A673 (cell line): ENCODE data around the gene RAB1B. TPM values are rescaled to one million over a fixed set of nuclear protein-coding genes. Genes with fewer than 3 reads are reported as not detected.
A peak's percentile ranks its signal among the peaks of the same experiment; 100 is the strongest.

Experiments
- BruUV-seq: library from RNA; stranded (reverse); fragments of 400-500 nt; replicated peaks from 2 replicates; lab custom pipeline; 2021; lab: Mats Ljungman, UMichigan
- CTCF ChIA-PET: fragments of 300-600 bp; sonication (Branson Sonifier 250); formaldehyde crosslinking; loops from one replicate; lab custom pipeline; 2022; ENCODE audit warnings: antibody characterized with exemption; lab: Charles Lee
- POLR2A ChIA-PET: fragments of 300-600 bp; sonication (Branson Sonifier 250); formaldehyde crosslinking; loops from one replicate; lab custom pipeline; 2022; ENCODE audit warnings: antibody characterized with exemption; ENCODE audit not compliant: low non-redundant PET; lab: Charles Lee
- DNase-seq: peaks from one replicate; pipeline ENCODE4 v3.0.0-alpha.2; 2015; ENCODE audit warnings: low spot score
- H3K27ac ChIP-seq: fragments of 200-600 bp; sonication (generic); 2 replicates; pipeline ENCODE4 v1.5.1; 2016; ENCODE audit warnings: mixed run types, low read depth, mild to moderate bottlenecking, mixed read lengths, antibody characterized with exemption, low read length; ENCODE audit not compliant: poor library complexity, severe bottlenecking
- H3K27me3 ChIP-seq: fragments of 200-600 bp; sonication (generic); replicated peaks from 2 replicates; pipeline ENCODE4 v1.6.1; 2017; ENCODE audit warnings: mixed run types, low read depth, mild to moderate bottlenecking, mixed read lengths, antibody characterized with exemption, low read length; ENCODE audit not compliant: insufficient read depth, poor library complexity
- H3K36me3 ChIP-seq: fragments of 200-600 bp; sonication (generic); 2 replicates; pipeline ENCODE4 v1.6.1; 2016; ENCODE audit warnings: mixed run types, mild to moderate bottlenecking, mixed read lengths, antibody characterized with exemption, low read length; ENCODE audit not compliant: insufficient read depth, poor library complexity, severe bottlenecking
- H3K4me1 ChIP-seq: fragments of 200-600 bp; sonication (generic); 2 replicates; pipeline ENCODE4 v1.6.1; 2017; ENCODE audit warnings: mixed run types, mild to moderate bottlenecking, mixed read lengths, antibody characterized with exemption, low read length; ENCODE audit not compliant: insufficient read depth, poor library complexity, severe bottlenecking
- H3K4me3 ChIP-seq: fragments of 200-600 bp; sonication (generic); 2 replicates; pipeline ENCODE4 v1.5.1; 2016; ENCODE audit warnings: low read depth, mixed run types, mild to moderate bottlenecking, mixed read lengths, low read length; ENCODE audit not compliant: poor library complexity, severe bottlenecking
- H3K9me3 ChIP-seq: fragments of 200-600 bp; sonication (generic); 2 replicates; pipeline ENCODE4 v1.6.1; 2016; ENCODE audit warnings: mixed run types, low read depth, mild to moderate bottlenecking, mixed read lengths, antibody characterized with exemption, low read length; ENCODE audit not compliant: poor library complexity, severe bottlenecking
- EZH2 ChIP-seq: fragments of 200-600 bp; sonication (generic); IDR thresholded peaks from 2 replicates; pipeline ENCODE4 v1.6.1; 2017; ENCODE audit warnings: borderline replicate concordance, low read depth, mild to moderate bottlenecking, mixed read lengths, antibody characterized with exemption, low read length; ENCODE audit not compliant: poor library complexity, severe bottlenecking
- intact Hi-C: fragments of 100-400 bp; cut with micrococcal nuclease; formaldehyde crosslinking; loops from one replicate; pipeline ENCODE4 v1.10.0; 2022; ENCODE audit not compliant: unreplicated experiment
- total RNA-seq: library from RNA; stranded (reverse); gene quantifications from 2 replicates; pipeline ENCODE4 v1.2.3, GENCODE V29; 2021
- TF ChIP-seq, protein P1 (sequence below): fragments of 300-800, 200-600 bp; sonication (generic); conservative IDR thresholded peaks from 2 replicates; pipeline ENCODE4 v1.5.1; 2017; ENCODE audit warnings: low read depth, mild to moderate bottlenecking, antibody characterized with exemption, low read length, moderate library complexity, mixed read lengths

The RAB1B gene
- total RNA-seq, 1 experiment from 2014 or later: 186 TPM

DNA sequence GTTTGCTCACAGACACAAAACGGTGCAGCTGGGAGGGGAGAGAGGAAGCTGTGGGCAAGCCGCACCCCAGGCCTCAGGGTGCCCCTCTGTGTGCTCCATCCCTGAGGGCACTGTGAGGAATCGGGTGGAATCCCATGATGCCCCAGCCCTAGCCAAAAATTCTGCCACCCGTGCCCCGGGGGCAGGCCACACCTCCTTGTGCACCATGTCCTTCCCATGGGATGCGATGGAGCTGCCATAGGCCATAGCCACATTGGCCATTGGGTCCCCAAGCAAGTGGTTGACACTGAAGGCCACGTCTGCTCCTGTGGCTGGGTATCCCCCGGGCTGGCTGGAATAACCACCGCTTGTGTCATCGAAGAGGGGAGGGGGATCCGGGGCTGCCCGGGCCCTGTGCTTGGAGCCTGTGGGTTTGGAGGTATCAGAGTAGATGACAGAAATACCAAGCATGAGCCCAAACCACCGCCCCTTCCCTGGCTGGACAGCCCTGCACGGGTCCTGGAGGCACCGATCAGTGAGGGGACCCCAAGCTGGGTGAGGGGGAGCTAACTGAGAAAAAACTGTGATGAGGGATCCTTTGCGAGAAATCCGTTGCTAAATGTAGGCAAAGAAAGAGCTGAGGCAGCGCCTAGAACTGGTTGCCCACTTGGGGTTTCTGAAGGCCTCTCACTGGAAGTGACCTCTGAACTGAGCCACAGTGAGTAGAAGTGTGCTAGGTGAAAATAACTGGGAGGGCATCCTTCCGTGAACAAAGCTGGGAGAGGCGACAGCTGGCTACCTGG, 19.6 kb downstream of the RAB1B start:
- H3K4me1 ChIP-seq: peaks cover 19% of the 10 kb centered on the region
- CTCF ChIA-PET: interaction anchor here (0.9 kb wide), 1 partner anchor 25 kb away, joined by 3 read pairs; no protein-coding TSS in a partner anchor
- no peaks in the 10 kb centered on the region for H3K27me3 ChIP-seq
- intact Hi-C loops: no loop called here
- peaks cover 5% of the 10 kb centered on the region for H3K36me3 ChIP-seq
- peak overlapping the region; percentile 91 for H3K27ac ChIP-seq
- H3K9me3 ChIP-seq: no peaks in the 10 kb centered on the region
- POLR2A ChIA-PET: interaction anchor here (0.7 kb wide), 1 partner anchor 317 kb away, joined by 3 read pairs; no protein-coding TSS in a partner anchor
- no TSS peak for BruUV-seq
- no peak for TF ChIP-seq EZH2
- TF ChIP-seq, protein P1, sequence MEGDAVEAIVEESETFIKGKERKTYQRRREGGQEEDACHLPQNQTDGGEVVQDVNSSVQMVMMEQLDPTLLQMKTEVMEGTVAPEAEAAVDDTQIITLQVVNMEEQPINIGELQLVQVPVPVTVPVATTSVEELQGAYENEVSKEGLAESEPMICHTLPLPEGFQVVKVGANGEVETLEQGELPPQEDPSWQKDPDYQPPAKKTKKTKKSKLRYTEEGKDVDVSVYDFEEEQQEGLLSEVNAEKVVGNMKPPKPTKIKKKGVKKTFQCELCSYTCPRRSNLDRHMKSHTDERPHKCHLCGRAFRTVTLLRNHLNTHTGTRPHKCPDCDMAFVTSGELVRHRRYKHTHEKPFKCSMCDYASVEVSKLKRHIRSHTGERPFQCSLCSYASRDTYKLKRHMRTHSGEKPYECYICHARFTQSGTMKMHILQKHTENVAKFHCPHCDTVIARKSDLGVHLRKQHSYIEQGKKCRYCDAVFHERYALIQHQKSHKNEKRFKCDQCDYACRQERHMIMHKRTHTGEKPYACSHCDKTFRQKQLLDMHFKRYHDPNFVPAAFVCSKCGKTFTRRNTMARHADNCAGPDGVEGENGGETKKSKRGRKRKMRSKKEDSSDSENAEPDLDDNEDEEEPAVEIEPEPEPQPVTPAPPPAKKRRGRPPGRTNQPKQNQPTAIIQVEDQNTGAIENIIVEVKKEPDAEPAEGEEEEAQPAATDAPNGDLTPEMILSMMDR: no peak
- H3K4me3 ChIP-seq: peak overlapping the region; percentile 77
- DNase-seq: no peak

DNA sequence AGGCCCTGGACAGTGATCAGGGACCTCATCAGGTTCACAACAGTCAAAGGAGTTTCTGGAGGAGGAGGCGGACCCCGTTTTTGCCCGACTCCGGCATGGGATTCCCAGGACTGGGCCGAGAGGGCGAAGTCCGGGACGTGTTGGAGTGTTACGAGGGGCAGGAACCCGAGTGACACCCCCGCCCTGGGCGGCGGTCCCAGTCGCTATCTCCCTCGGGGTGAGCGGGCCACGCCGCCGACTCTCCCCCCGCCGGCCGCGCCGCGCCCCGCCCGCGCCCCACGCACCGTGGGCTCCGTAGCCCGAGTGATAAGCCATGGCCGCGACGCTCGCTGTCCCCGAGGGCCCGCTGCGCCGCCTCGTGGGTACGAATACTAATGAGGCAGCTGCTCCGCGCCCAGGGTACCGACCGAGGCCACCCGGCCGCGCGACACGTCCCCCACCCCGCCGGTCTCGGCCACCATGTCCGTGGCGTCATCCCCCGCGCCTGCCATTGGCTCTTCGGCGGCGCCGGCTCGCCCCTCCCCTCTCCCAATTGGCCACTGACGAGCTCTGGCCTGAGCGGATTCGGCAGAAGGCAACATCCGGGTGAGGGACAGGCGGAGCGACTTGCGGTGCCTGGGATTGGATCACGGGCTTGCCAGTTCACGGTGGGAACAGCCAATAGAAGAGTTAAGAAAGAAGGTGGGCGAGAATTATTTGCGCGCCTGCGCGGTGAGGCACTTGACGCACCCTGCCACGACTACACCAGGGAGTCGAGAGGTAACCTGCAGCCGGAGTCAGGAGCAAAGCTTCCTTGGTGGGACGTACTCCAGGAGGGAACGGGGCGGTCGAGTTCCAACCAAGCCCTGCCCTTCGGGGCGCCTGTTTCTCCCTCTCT, 20.5 kb downstream of the RAB1B start, which contains the start of gene YIF1A:
YIF1A (minus strand) TSS at position 473 of the 877 bp plus-strand sequence; CDS start at position 315, 158 bp downstream.
- intact Hi-C loops: no loop called here
- TF ChIP-seq, protein P1: peak; percentile 39; the same call in 1 of the 2 replicates
- no peak for TF ChIP-seq EZH2
- Histone ChIP-seq H3K27ac (peak within 1 kb of the TSS; percentile 91), H3K9me3 (no peaks in the 10 kb centered on the region), H3K4me3 (peak within 1 kb of the TSS; percentile 77), H3K36me3 (peaks cover 5% of the 10 kb centered on the region), H3K27me3 (no peaks in the 10 kb centered on the region), H3K4me1 (peaks cover 19% of the 10 kb centered on the region)
- BruUV-seq: TSS peak; percentile 39
- POLR2A ChIA-PET: interaction anchor here (0.6 to 1.2 kb wide), 3 partner anchors 24 to 317 kb away, joined by 3 to 13 read pairs (median 5); no protein-coding TSS in a partner anchor
- peak; percentile 100 for DNase-seq
- CTCF ChIA-PET: interaction anchor here (0.9 to 1.2 kb wide), 3 partner anchors 23 to 29 kb away, joined by 3 read pairs; no protein-coding TSS in a partner anchor
